DMS53 (cell line): Measurements from ENCODE around the gene CPT1A.

ENCODE experiments used
- DNase-seq: peaks from one replicate; lab custom pipeline; 2025; lab: John Stamatoyannopoulos, UW

CPT1A gene

DNA sequence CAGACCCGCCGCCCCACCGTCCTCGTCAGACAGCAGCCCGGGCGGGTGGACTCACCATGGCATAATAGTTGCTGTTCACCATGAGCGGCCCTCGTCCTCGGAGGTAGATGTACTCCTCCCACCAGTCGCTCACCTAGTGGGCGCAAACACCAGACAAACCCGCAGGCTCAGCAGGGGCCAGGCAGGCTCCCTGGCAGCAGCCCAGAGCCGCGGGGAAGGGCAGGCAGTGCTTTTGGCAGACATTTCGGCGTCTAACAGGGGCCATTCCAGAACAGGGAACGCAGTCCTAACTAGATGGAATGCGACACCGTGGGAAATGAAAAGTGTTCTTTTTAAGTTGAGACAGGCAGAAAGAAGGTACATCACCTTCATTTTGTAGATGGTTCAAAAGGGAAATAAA is 44.9 kb downstream of the CPT1A start:
- DNase-seq: no peak

DNA sequence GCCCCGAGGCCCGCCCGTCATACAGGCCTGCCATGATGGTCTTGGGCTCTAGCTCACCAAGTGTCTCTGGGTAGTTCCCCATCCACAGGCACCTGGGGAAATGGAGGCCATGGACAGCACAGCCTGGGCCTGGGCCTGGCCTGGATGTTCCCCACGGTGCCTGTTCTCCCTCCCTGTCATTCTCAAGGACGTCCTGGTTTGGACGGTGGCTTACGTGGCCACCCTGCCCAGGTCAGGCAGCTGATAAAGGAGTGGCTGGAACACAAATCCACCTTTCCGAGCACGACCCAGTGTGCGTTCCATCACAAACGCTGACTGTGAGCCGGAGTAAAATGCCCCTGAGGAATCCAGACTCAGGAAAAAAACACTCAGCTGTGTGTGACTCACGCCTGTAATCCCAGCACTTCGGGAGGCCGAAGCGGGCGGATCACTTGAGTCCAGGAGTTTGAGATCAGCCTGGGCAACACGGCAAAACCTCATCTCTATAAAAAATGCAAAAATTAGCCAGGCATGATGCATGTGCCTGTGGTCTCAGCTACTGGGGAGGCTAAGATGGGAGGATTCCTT is 49.2 kb downstream of the CPT1A start:
- no peak for DNase-seq

DNA sequence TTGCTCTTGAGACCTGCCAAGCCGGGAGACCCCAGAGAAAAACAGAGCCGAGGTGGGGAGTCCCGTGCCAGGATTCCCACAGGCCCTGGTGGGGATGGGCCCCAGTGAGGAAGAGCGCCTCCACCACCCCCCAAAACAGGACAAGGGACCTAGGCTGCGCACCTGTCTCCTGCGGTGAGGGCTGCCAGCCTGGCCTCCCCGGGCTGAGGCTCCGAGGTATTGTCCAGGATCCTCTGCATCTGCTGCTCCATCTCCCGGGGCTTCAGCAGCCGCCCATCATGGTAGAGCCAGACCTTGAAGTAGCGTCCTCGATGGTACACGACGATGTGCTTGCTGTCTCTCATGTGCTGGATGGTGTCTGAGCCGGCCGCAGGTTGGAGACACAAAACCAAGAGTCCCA is 57.1 kb downstream of the CPT1A start:
- DNase-seq: no peak

- no peak for DNase-seq
These were observed 58.4 kb downstream of the CPT1A start for GRCh38 chr11:68783216-68783821.

GRCh38 chr11:68782711-68783110 is 59.0 kb downstream of the CPT1A start:
- DNase-seq: no peak

DNA sequence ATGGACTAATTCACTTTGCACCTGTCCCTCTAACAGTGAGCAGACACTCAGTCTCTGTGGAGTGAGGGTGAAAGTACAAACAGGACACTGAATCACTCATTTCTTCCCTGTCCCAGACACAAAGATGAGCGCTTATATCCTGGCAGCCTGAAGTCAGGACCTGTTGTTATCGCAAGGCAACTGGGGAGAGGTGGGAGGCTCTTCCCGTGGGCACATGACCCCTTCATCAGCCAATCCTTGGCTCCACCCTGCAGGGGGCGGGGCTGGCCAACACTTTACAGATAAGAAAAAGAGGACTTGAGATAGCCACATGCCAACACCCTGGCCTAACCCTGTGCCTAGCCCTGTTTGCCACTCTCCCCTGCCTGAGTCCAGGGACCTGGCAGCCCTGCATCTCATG is 60.9 kb downstream of the CPT1A start:
- peak; percentile 36 for DNase-seq

GRCh38 chr11:68778205-68778604 is 63.5 kb downstream of the CPT1A start:
- DNase-seq: no peak

DNA sequence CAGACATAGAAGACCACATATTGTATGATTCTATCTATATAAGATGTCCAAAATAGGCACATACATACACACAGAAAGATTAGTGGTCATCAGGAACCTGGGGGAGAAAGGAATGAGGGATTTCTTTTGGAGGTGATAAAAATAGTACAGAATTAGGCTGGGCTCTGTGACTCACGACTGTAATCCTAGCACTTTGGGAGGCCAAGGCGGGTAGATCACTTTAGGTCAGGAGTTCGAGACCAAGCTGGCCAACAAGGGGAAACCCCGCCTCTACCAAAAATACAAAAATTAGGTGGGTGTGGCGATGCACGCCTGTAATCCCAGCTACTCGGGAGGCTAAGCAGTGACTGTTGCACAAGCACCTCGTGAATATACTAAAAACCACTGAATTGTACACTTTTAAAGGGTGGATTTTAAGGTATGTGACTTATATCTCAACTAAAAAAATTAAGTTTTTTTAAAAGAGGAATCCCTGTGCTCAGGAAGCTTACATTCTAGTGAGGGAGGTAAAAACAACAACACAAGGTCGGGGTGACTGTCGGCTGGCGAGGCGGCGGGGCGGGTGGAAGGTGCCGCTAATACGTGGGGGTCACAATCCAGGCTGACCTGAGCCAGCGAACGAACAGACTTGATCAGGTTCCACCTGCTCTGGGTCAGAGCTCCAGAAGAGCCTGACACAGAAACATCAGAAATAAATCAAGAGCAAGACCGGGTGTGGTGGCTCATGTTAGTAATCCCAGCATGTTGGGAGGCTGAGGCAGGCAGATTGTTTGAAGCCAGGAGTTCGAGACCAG is 65.1 kb downstream of the CPT1A start:
- DNase-seq: no peak

- DNase-seq: no peak
These were observed 65.7 kb downstream of the CPT1A start for GRCh38 chr11:68775951-68776388.

DNA sequence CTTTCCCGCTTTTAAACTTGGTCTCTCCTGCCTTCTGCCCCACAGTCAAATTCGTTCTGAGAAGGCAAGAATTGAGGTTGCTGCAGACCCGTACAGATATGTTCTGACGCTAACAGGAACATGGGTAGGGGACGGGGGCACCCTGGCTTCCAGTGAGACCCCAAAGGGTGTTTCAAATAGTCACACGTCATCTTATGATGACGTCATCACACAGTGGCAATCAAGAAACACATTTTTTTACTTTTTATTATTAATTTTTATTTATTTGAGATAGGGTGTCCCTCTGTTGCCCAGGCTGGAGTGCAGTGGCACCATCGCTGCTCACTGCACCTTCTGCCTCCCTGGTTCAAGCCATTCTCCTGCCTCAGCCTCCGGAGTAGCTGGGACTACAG is 67.5 kb downstream of the CPT1A start:
- DNase-seq: no peak

DNA sequence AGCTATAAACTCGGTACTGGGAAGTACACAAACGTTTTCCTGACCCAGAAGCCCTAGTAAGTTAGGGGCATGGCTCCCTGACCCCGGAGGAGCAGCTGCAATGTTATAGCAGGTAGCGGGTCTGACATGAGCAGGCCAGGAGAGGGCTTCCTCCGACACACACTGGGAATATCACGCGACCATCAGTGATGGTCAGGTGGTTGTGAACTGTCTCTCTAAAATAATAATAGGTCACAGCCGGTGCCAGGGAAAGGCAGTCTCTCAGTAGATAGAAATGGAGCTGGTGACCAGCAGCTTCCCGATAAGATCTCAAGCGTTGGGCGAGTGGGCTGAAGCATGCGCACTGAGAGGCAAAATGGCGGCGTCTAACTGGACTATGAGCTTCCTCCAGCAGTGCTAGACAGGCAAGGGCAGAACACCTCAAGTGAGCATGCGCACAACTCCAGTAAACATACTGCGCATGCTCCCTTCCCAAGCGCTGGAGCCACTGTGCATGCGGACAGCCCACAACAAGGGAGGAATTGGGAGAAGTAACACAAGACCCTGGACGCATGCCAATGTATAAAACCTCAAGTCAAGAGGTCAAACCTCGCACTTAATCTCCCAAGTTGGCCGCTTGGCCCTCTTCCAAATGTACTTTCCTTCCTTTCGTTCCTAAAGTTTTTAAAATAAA is 68.1 kb downstream of the CPT1A start:
- DNase-seq: no peak

- no peak for DNase-seq
These were observed 68.8 kb downstream of the CPT1A start for GRCh38 chr11:68772936-68773335.

- no peak for DNase-seq
These were observed 70.9 kb downstream of the CPT1A start for GRCh38 chr11:68770781-68771180.

- DNase-seq: no peak
These were observed 74.0 kb downstream of the CPT1A start for GRCh38 chr11:68767672-68768071.

- no peak for DNase-seq
These were observed 74.9 kb downstream of the CPT1A start for GRCh38 chr11:68766786-68767185.

GRCh38 chr11:68764746-68765145 is 77.0 kb downstream of the CPT1A start:
- DNase-seq: no peak

DNA sequence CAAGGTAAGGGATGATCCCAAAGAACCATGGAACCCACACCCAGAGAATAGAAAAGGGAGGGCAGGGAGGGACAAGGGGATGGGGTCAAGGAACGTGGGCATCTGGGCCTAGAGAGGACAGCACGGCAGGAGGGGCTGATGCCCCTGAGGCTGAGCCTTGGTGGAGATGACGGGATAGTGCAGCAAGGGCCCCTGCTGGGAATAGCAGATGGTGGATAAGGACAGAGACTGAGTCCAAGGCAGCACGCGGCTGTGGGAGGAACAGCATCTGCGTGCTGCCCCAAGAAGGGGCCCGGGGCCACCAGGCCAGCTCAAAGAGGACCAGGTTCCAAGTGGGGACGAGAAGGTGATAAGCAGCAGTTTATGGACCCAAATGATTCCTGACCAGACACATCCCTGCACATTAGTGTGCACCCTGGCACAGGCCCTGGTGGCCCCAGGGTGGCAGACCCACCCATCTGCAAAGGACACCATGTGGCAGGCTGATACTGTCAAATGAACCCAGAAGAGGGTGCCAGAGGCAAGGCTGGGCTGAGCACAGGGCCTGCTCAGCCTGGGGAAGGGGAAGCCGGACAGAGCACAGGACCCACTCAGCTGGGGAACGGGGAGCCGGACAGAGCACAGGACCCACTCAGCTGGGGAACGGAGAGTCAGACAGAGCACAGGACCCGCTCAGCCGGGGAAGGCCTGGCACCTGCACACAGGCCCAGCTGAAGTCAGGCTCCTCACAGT is 77.6 kb downstream of the CPT1A start:
- DNase-seq: no peak

DNA sequence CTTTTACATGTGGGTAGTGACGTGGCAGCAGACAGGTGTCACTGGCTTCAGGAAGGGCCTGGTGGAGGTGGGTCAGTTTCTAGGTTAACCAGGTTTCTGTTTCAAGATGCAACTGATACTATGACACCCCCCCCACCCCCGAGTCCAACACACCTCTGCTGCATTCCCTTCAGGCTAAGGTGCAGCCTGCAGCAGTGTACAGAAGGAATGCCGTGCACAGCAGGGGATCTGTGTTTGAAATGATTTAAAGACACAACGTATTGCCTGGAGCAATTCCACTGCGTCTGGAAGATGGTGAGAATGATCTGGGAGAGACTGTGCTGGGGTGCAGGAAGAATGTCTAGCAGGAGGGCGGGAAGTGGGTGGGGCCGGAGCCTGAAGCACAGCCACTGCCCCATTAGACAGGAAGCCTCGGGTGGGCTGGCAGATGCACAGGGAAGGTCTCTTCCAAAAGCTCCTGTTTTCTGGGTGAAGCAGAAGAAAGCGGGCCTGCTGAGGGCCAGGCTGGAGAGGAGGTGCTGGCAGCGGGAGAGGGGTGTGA is 78.5 kb downstream of the CPT1A start:
- DNase-seq: no peak

DNA sequence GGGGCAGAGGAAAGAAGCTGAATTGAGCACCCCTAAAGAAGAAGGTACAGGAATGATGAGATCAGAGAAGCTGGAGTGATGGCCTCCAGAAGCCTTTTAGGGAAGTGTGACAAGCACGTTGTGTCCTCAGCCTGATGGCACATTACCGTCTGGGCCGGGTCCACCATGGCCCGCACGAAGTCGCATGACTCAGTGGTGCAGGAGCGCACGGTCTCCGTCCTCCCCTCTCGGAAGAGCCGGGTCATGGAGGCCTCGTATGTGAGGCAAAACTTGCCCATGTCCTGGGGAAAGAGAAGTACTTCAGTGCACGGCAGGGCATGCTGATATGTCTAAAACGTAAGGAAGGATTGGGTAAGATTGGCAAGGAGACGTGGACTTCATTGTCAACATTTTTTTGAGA is 79.2 kb downstream of the CPT1A start:
- no peak for DNase-seq

DNA sequence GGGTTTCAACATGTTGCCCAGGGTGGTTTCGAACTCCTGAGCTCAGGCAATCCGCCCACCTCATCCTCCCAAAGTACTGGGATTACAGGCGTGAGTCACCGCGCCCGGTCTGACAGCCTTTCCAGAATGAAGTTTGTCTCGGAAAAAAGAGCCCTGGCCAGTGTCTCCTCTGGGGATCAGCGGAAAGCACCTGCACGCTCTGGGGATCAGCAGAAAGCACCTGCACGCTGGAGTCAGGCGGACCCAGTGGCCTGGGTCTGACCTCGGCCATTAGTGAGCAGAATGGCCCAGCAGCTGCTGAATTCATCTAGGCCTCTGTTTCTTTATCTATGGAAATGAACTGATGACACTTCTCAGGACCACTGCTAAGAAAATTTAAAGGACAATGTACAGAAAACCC is 79.9 kb downstream of the CPT1A start:
- DNase-seq: no peak

GRCh38 chr11:68759991-68760390 is 81.7 kb downstream of the CPT1A start:
- no peak for DNase-seq

- DNase-seq: no peak
These were observed 84.0 kb downstream of the CPT1A start for GRCh38 chr11:68757711-68758110.
